ENCODE measurements around the gene FAU.

FAU gene

GRCh38 chr11:65095974-65096806 lies 25.7 kb downstream of the FAU start, which contains the start of gene VPS51 (continued):
- TF ChIP-seq REST (tag by site-specific recombination; IDR thresholded peaks at IDR 0.05): peak; percentile 49; the same call in 1 of the 2 replicates
- TF ChIP-seq GLIS2 (tag by site-specific recombination; IDR thresholded peaks at IDR 0.05): peak; percentile 67
- TF ChIP-seq, protein P1, sequence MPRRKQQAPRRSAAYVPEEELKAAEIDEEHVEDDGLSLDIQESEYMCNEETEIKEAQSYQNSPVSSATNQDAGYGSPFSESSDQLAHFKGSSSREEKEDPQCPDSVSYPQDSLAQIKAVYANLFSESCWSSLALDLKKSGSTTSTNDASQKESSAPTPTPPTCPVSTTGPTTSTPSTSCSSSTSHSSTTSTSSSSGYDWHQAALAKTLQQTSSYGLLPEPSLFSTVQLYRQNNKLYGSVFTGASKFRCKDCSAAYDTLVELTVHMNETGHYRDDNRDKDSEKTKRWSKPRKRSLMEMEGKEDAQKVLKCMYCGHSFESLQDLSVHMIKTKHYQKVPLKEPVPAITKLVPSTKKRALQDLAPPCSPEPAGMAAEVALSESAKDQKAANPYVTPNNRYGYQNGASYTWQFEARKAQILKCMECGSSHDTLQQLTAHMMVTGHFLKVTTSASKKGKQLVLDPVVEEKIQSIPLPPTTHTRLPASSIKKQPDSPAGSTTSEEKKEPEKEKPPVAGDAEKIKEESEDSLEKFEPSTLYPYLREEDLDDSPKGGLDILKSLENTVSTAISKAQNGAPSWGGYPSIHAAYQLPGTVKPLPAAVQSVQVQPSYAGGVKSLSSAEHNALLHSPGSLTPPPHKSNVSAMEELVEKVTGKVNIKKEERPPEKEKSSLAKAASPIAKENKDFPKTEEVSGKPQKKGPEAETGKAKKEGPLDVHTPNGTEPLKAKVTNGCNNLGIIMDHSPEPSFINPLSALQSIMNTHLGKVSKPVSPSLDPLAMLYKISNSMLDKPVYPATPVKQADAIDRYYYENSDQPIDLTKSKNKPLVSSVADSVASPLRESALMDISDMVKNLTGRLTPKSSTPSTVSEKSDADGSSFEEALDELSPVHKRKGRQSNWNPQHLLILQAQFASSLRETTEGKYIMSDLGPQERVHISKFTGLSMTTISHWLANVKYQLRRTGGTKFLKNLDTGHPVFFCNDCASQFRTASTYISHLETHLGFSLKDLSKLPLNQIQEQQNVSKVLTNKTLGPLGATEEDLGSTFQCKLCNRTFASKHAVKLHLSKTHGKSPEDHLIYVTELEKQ (tag by site-specific recombination; IDR thresholded peaks at IDR 0.05; ENCODE audit: borderline replicate concordance): 0 out of 2 replicates have a peak, but pooled peaks have one; percentile 78
- no peak; the same call in 1 of the 2 replicates for TF ChIP-seq ZNF623 (tag by site-specific recombination; IDR thresholded peaks at IDR 0.05)
- 0 out of 2 replicates have a peak, but pooled peaks have one; percentile 33 for TF ChIP-seq PRDM6 (tag by site-specific recombination; IDR thresholded peaks at IDR 0.05)
- no peak for TF ChIP-seq ZNF169 (tag by site-specific recombination; IDR thresholded peaks at IDR 0.05)
- TF ChIP-seq ZNF621 (tag by site-specific recombination; IDR thresholded peaks at IDR 0.05): no peak
- peak; percentile 65 for TF ChIP-seq ZNF335 (tag by site-specific recombination; conservative IDR thresholded peaks at IDR 0.05)
- peak; percentile 95 for TF ChIP-seq IKZF3 (tag by site-specific recombination; IDR thresholded peaks at IDR 0.05)
- no peak for TF ChIP-seq ZNF248 (tag by site-specific recombination; IDR thresholded peaks at IDR 0.05)
- TF ChIP-seq ZNF785 (tag by site-specific recombination; IDR thresholded peaks at IDR 0.05): peak; percentile 83; the same call in 1 of the 2 replicates
- no peak for TF ChIP-seq ZNF366 (tag by site-specific recombination; conservative IDR thresholded peaks at IDR 0.05)
- peak; percentile 91 for TF ChIP-seq ZNF580 (tag by site-specific recombination; IDR thresholded peaks at IDR 0.05)
- peak; percentile 99 for TF ChIP-seq ZSCAN30 (tag by site-specific recombination; IDR thresholded peaks at IDR 0.05)
- no peak for TF ChIP-seq ZNF221 (tag by site-specific recombination; IDR thresholded peaks at IDR 0.05; ENCODE audit: borderline replicate concordance)
- TF ChIP-seq, protein P2, sequence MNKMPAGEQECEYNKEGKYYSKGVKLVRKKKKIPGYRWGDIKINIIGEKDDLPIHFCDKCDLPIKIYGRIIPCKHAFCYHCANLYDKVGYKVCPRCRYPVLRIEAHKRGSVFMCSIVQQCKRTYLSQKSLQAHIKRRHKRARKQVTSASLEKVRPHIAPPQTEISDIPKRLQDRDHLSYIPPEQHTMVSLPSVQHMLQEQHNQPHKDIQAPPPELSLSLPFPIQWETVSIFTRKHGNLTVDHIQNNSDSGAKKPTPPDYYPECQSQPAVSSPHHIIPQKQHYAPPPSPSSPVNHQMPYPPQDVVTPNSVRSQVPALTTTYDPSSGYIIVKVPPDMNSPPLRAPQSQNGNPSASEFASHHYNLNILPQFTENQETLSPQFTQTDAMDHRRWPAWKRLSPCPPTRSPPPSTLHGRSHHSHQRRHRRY (tag by site-specific recombination; IDR thresholded peaks at IDR 0.05): 0 out of 2 replicates have a peak, but pooled peaks have one; percentile 14
- no peak for TF ChIP-seq ZNF777 (tag by site-specific recombination; IDR thresholded peaks at IDR 0.05; ENCODE audit: borderline replicate concordance)
- TF ChIP-seq, protein P3, sequence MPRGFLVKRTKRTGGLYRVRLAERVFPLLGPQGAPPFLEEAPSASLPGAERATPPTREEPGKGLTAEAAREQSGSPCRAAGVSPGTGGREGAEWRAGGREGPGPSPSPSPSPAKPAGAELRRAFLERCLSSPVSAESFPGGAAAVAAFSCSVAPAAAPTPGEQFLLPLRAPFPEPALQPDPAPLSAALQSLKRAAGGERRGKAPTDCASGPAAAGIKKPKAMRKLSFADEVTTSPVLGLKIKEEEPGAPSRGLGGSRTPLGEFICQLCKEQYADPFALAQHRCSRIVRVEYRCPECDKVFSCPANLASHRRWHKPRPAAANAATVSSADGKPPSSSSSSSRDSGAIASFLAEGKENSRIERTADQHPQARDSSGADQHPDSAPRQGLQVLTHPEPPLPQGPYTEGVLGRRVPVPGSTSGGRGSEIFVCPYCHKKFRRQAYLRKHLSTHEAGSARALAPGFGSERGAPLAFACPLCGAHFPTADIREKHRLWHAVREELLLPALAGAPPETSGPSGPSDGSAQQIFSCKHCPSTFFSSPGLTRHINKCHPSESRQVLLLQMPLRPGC (tag by site-specific recombination; IDR thresholded peaks at IDR 0.05): peak; percentile 89
- TF ChIP-seq, protein P4, sequence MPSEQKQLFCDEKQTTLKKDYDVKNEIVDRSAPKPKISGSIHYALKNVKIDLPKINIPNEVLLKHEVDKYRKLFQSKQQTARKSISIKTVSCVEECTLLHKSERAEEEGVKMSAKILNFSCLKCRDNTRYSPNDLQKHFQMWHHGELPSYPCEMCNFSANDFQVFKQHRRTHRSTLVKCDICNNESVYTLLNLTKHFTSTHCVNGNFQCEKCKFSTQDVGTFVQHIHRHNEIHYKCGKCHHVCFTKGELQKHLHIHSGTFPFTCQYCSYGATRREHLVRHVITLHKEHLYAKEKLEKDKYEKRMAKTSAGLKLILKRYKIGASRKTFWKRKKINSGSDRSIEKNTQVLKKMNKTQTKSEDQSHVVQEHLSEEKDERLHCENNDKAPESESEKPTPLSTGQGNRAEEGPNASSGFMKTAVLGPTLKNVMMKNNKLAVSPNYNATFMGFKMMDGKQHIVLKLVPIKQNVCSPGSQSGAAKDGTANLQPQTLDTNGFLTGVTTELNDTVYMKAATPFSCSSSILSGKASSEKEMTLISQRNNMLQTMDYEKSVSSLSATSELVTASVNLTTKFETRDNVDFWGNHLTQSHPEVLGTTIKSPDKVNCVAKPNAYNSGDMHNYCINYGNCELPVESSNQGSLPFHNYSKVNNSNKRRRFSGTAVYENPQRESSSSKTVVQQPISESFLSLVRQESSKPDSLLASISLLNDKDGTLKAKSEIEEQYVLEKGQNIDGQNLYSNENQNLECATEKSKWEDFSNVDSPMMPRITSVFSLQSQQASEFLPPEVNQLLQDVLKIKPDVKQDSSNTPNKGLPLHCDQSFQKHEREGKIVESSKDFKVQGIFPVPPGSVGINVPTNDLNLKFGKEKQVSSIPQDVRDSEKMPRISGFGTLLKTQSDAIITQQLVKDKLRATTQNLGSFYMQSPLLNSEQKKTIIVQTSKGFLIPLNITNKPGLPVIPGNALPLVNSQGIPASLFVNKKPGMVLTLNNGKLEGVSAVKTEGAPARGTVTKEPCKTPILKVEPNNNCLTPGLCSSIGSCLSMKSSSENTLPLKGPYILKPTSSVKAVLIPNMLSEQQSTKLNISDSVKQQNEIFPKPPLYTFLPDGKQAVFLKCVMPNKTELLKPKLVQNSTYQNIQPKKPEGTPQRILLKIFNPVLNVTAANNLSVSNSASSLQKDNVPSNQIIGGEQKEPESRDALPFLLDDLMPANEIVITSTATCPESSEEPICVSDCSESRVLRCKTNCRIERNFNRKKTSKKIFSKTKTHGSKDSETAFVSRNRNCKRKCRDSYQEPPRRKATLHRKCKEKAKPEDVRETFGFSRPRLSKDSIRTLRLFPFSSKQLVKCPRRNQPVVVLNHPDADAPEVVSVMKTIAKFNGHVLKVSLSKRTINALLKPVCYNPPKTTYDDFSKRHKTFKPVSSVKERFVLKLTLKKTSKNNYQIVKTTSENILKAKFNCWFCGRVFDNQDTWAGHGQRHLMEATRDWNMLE (tag by site-specific recombination; conservative IDR thresholded peaks at IDR 0.05; ENCODE audit: low read depth): peak; percentile 94
- 0 out of 2 replicates have a peak, but pooled peaks have one; percentile 17 for TF ChIP-seq ZNF302 (tag by site-specific recombination; IDR thresholded peaks at IDR 0.05; ENCODE audit: low read depth)

All from HEK293 (cell line).